Smooth muscle cell (in vitro differentiated cells): ENCODE data around the gene PDE4D. TPM values are rescaled to one million over a fixed set of nuclear protein-coding genes. Genes with fewer than 3 reads are reported as not detected.

Experiments
- DNase-seq: peaks from one replicate; lab custom pipeline; 2025; ENCODE audit not compliant: unreplicated experiment; lab: John Stamatoyannopoulos, UW
- H2AFZ ChIP-seq: fragments of 200-600 bp; sonication (generic); 2 replicates; pipeline ENCODE4 v1.6.0; 2016; ENCODE audit warnings: antibody characterized with exemption, low read depth, mild to moderate bottlenecking
- H3F3A ChIP-seq: fragments of 200-600 bp; sonication (generic); 2 replicates; pipeline ENCODE4 v1.6.0; 2017; ENCODE audit warnings: antibody characterized with exemption, low read depth
- H3K27ac ChIP-seq: fragments of 200-600 bp; sonication (generic); 2 replicates; pipeline ENCODE4 v1.5.1; 2016; ENCODE audit warnings: low read depth, mild to moderate bottlenecking
- H3K27me3 ChIP-seq: fragments of 200-600 bp; sonication (generic); 2 replicates; pipeline ENCODE4 v1.6.1; 2016; ENCODE audit warnings: low read depth, mild to moderate bottlenecking
- H3K36me3 ChIP-seq: fragments of 200-600 bp; sonication (generic); 2 replicates; pipeline ENCODE4 v1.5.1; 2016; ENCODE audit warnings: low read depth
- H3K4me1 ChIP-seq: fragments of 200-600 bp; sonication (generic); 2 replicates; pipeline ENCODE4 v1.5.1; 2016; ENCODE audit warnings: low read depth
- H3K4me2 ChIP-seq: fragments of 200-600 bp; sonication (generic); 2 replicates; pipeline ENCODE4 v1.6.0; 2016; ENCODE audit warnings: mild to moderate bottlenecking
- H3K4me3 ChIP-seq: fragments of 200-600 bp; sonication (generic); 2 replicates; pipeline ENCODE4 v1.5.1; 2016; ENCODE audit warnings: mild to moderate bottlenecking
- H3K79me2 ChIP-seq: fragments of 200-600 bp; sonication (generic); 2 replicates; pipeline ENCODE4 v1.6.0; 2016; ENCODE audit warnings: low read depth, mild to moderate bottlenecking
- H3K9ac ChIP-seq: fragments of 200-600 bp; sonication (generic); 2 replicates; pipeline ENCODE4 v1.6.0; 2016; ENCODE audit warnings: low read depth
- H3K9me3 ChIP-seq: fragments of 200-600 bp; sonication (generic); replicated peaks from 2 replicates; pipeline ENCODE4 v1.5.1; 2016; ENCODE audit warnings: low read depth
- H4K20me1 ChIP-seq: fragments of 200-600 bp; sonication (generic); 2 replicates; pipeline ENCODE4 v1.6.0; 2016; ENCODE audit warnings: low read depth
- WGBS: methylation state at CpG from one replicate; pipeline ENCODE4 v1.1.7; 2016; ENCODE audit warnings: low lambda C conversion rate; 5-methylcytosine and 5-hydroxymethylcytosine counted together
- polyA plus RNA-seq: library from polyadenylated mRNA; unstranded; fragments of >200 nt; fragmentation: Nextera tagmentation; extraction: Ambion mirVana; gene quantifications from 2 replicates; pipeline ENCODE4 v1.2.1, GENCODE V29; 2016
- total RNA-seq: library from RNA; depleted of rRNA; stranded (reverse); fragments of >200 nt; gene quantifications from 2 replicates; pipeline ENCODE4 v1.2.3, GENCODE V29; 2014
- TF ChIP-seq, protein P1 (sequence below): fragments of 200-600 bp; sonication (generic); IDR thresholded peaks from 2 replicates; pipeline ENCODE4 v1.5.1; 2017; ENCODE audit warnings: borderline replicate concordance, mild to moderate bottlenecking, antibody characterized with exemption; ENCODE audit not compliant: insufficient read depth, poor library complexity, severe bottlenecking

The PDE4D gene
- total and polyA plus RNA-seq, 2 experiments from 2014 or later: 16.4 to 61.0 TPM

DNA sequence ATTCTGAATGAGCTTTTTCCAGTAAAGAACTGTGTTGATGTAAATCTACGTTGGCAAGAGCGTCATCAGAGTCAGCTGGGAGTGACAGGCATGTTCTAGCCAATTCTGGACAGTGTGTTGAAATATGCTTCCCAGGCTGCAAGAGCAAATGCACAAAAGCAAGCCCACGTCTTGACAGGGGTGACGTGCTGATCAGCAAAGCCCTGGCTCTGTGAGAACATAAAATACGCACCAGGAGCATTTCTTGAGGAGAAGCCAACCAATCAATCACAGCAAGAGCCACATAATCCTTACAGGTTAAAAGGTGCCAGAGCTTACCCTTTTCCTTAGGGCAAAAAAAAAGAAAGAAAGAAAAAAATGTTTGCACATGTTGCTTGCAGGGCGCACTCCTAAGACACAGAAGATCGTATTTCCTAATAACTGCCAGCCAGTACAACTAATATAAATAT is 148.1 kb downstream of the PDE4D start:
- H3K4me3 ChIP-seq: peak overlapping the region; percentile 24
- TF ChIP-seq, protein P1, sequence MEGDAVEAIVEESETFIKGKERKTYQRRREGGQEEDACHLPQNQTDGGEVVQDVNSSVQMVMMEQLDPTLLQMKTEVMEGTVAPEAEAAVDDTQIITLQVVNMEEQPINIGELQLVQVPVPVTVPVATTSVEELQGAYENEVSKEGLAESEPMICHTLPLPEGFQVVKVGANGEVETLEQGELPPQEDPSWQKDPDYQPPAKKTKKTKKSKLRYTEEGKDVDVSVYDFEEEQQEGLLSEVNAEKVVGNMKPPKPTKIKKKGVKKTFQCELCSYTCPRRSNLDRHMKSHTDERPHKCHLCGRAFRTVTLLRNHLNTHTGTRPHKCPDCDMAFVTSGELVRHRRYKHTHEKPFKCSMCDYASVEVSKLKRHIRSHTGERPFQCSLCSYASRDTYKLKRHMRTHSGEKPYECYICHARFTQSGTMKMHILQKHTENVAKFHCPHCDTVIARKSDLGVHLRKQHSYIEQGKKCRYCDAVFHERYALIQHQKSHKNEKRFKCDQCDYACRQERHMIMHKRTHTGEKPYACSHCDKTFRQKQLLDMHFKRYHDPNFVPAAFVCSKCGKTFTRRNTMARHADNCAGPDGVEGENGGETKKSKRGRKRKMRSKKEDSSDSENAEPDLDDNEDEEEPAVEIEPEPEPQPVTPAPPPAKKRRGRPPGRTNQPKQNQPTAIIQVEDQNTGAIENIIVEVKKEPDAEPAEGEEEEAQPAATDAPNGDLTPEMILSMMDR: no peak
- H3K4me2 ChIP-seq: peak overlapping the region; percentile 81
- no peaks in the 10 kb centered on the region for H3K9me3 ChIP-seq
- no peak for DNase-seq
- peaks cover 43% of the 10 kb centered on the region for H3K79me2 ChIP-seq
- H3K4me1 ChIP-seq: peaks cover 10% of the 10 kb centered on the region
- H3F3A ChIP-seq: peaks cover 28% of the 10 kb centered on the region
- no peaks in the 10 kb centered on the region for H4K20me1 ChIP-seq
- no peak overlapping the region for H2AFZ ChIP-seq
- no peaks in the 10 kb centered on the region for H3K27me3 ChIP-seq
- peak overlapping the region; percentile 100 for H3K27ac ChIP-seq
- H3K9ac ChIP-seq: peak overlapping the region; percentile 98
- 20% methylated on average over 7 of the region's 7 CpGs for WGBS
- H3K36me3 ChIP-seq: no peaks in the 10 kb centered on the region

DNA sequence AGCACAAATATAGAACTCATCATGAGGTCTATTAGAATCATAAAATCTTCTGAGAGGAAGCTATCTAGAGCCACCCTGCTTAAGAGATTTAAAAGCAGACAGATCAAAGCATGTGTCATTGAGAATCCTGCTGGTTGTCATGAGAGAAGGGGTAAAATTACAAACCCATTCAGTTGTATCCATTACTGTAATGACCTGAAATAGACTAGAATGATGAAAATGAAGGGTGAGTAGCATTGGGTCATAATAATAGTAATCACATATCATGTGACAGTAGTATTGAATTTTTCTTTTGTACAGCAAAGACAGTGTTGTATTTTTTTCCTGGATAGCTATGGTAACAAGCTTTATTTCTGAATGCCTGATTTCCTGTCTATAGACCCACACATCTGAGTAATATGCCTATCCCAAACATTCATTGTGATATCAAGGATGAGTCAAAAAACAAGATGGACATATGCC is 149.0 kb downstream of the PDE4D start:
- H3K4me2 ChIP-seq: peak overlapping the region; percentile 81
- H3K9me3 ChIP-seq: no peaks in the 10 kb centered on the region
- TF ChIP-seq, protein P1: no peak
- H3F3A ChIP-seq: peaks cover 28% of the 10 kb centered on the region
- H3K4me1 ChIP-seq: peaks cover 10% of the 10 kb centered on the region
- no peak overlapping the region for H2AFZ ChIP-seq
- H3K9ac ChIP-seq: peak overlapping the region; percentile 98
- H4K20me1 ChIP-seq: no peaks in the 10 kb centered on the region
- no peaks in the 10 kb centered on the region for H3K36me3 ChIP-seq
- H3K4me3 ChIP-seq: peak overlapping the region; percentile 2
- H3K79me2 ChIP-seq: peaks cover 51% of the 10 kb centered on the region
- no peaks in the 10 kb centered on the region for H3K27me3 ChIP-seq
- peak overlapping the region; percentile 100 for H3K27ac ChIP-seq
- no peak for DNase-seq

- Histone ChIP-seq H3K79me2 (peaks cover 65% of the 10 kb centered on the region), H3K4me2 (no peak overlapping the region), H3K4me1 (peaks cover 10% of the 10 kb centered on the region), H3K27me3 (no peaks in the 10 kb centered on the region), H3K9me3 (no peaks in the 10 kb centered on the region), H3K9ac (no peak overlapping the region), H3K36me3 (no peaks in the 10 kb centered on the region), H3K27ac (no peak overlapping the region), H4K20me1 (no peaks in the 10 kb centered on the region), H3K4me3 (no peak overlapping the region), H2AFZ (no peak overlapping the region), H3F3A (peaks cover 21% of the 10 kb centered on the region)
- DNase-seq: no peak
- TF ChIP-seq, protein P1: no peak
- WGBS: 81% methylated on average over 3 of the region's 3 CpGs
Observed at GRCh38 chr5:59741599-59741998, 151.9 kb downstream of the PDE4D start.

GRCh38 chr5:59738024-59738423 is 155.5 kb downstream of the PDE4D start:
- H3K79me2 ChIP-seq: peaks cover 58% of the 10 kb centered on the region
- no peak overlapping the region for H3K4me3 ChIP-seq
- DNase-seq: no peak
- H3K36me3 ChIP-seq: no peaks in the 10 kb centered on the region
- 92% methylated on average over 1 of the region's 1 CpG for WGBS
- no peak overlapping the region for H3K4me2 ChIP-seq
- no peaks in the 10 kb centered on the region for H3K27me3 ChIP-seq
- no peak overlapping the region for H3K9ac ChIP-seq
- H2AFZ ChIP-seq: no peak overlapping the region
- TF ChIP-seq, protein P1: no peak
- H3F3A ChIP-seq: no peaks in the 10 kb centered on the region
- H3K4me1 ChIP-seq: no peaks in the 10 kb centered on the region
- no peak overlapping the region for H3K27ac ChIP-seq
- no peaks in the 10 kb centered on the region for H3K9me3 ChIP-seq
- no peaks in the 10 kb centered on the region for H4K20me1 ChIP-seq
